Vagina (tissue), 2 donors: ENCODE results near the gene CAP1. TPM values are rescaled to one million over a fixed set of nuclear protein-coding genes. Genes with fewer than 3 reads are reported as not detected.
"Not testable (repeated sequence)": the region's sequence is repeated elsewhere in the genome, so short reads cannot be mapped to it uniquely, and the experiment has no call there.

Experiments used
- DNase-seq, 2 donors: peaks; one replicate each; pipeline ENCODE4 v3.0.0-alpha.2; 2017; ENCODE audit errors: extremely low spot score in 2 of 2
- H3K27ac ChIP-seq: fragments of 200-600 bp; sonication (generic); one replicate; pipeline ENCODE4 v1.5.1; 2019
- H3K27me3 ChIP-seq: fragments of 200-600 bp; sonication (generic); one replicate; pipeline ENCODE4 v1.5.1; 2019
- H3K36me3 ChIP-seq, 2 donors: fragments of 200-600 bp; sonication (generic); one replicate each; pipeline ENCODE4 v1.5.1; 2017 to 2019
- H3K4me1 ChIP-seq: fragments of 200-600 bp; sonication (generic); one replicate; pipeline ENCODE4 v1.5.1; 2019
- H3K4me3 ChIP-seq, 2 donors: fragments of 200-600 bp; sonication (generic); 1 replicate in 1 of 2; 2 replicates in 1 of 2; pipeline ENCODE4 v1.5.1; 2016 to 2019
- H3K9me3 ChIP-seq: fragments of 200-600 bp; sonication (generic); one replicate; pipeline ENCODE4 v1.5.1; 2019
- CTCF ChIP-seq, 3 experiments: fragments of 450-650 bp in 2 of 3; fragments of 200-600 bp in 1 of 3; sonication (generic) in 1 of 3; IDR thresholded peaks; one replicate each; pipeline ENCODE4 v1.5.1; 2017 to 2019; ENCODE audit warnings: antibody characterized with exemption in 3 of 3, mild to moderate bottlenecking in 2 of 3, moderate library complexity in 2 of 3
- POLR2A ChIP-seq, 2 donors: fragments of 450-650 bp; IDR thresholded peaks; one replicate each; pipeline ENCODE4 v1.6.1; 2017; ENCODE audit warnings: antibody characterized with exemption in 2 of 2, mild to moderate bottlenecking in 2 of 2, moderate library complexity in 2 of 2
- POLR2AphosphoS5 ChIP-seq, 2 donors: sonication (generic); formaldehyde crosslinking; IDR thresholded peaks; one replicate each; pipeline ENCODE4 v1.9.0; 2017; ENCODE audit warnings: antibody characterized with exemption in 2 of 2, mild to moderate bottlenecking in 2 of 2, low read depth in 1 of 2; ENCODE audit not compliant: insufficient read depth in 1 of 2
- intact Hi-C: fragments of 100-400 bp; cut with DNase I; formaldehyde crosslinking; loops from one replicate; pipeline ENCODE4 v1.15.1; 2023
- total RNA-seq: library from RNA; depleted of rRNA; stranded (reverse); fragments of >200 nt; gene quantifications from one replicate; pipeline ENCODE4 v1.2.3, GENCODE V29; 2016

The CAP1 gene
- total RNA-seq, 1 donor from 2014 or later, result 206 TPM

- Histone ChIP-seq H3K27me3 (no peaks in the 10 kb centered on the region), H3K9me3 (no peaks in the 10 kb centered on the region), H3K27ac (no peak overlapping the region), H3K4me3 (no peak overlapping the region), H3K36me3 (no peaks in the 10 kb centered on the region), H3K4me1 (peaks cover 18% of the 10 kb centered on the region)
- TF ChIP-seq POLR2AphosphoS5 (IDR thresholded peaks at IDR 0.05; ENCODE audit: insufficient read depth in 1 of 2, low read depth in 1 of 2) (peak in 1 of 2 donors; percentile 62), CTCF (IDR thresholded peaks at IDR 0.05) (peak in 2 of 3 experiments; percentile 25 to 47), POLR2A (IDR thresholded peaks at IDR 0.05) (no peak)
- DNase-seq, result no peak
- intact Hi-C loops, result no loop called here
Observed at GRCh38 chr1:40032240-40032891, 8.2 kb upstream of the CAP1 start.

- Histone ChIP-seq H3K36me3 (no peaks in the 10 kb centered on the region), H3K27ac (no peak overlapping the region), H3K9me3 (no peaks in the 10 kb centered on the region), H3K4me1 (peaks cover 32% of the 10 kb centered on the region), H3K4me3 (no peak overlapping the region), H3K27me3 (no peaks in the 10 kb centered on the region)
- TF ChIP-seq POLR2A (IDR thresholded peaks at IDR 0.05) (no peak), CTCF (IDR thresholded peaks at IDR 0.05) (no peak), POLR2AphosphoS5 (IDR thresholded peaks at IDR 0.05; ENCODE audit: insufficient read depth in 1 of 2, low read depth in 1 of 2) (no peak)
- intact Hi-C loops, result no loop called here
- no peak for DNase-seq
Observed at GRCh38 chr1:40034869-40035268, 5.7 kb upstream of the CAP1 start.

- no peaks in the 10 kb centered on the region for H3K27me3 ChIP-seq
- H3K4me1 ChIP-seq, result peaks cover 37% of the 10 kb centered on the region
- no peak for TF ChIP-seq POLR2A (IDR thresholded peaks at IDR 0.05)
- TF ChIP-seq POLR2AphosphoS5 (IDR thresholded peaks at IDR 0.05; ENCODE audit: insufficient read depth in 1 of 2, low read depth in 1 of 2), result peak in 1 of 2 donors; percentile 25
- no peak for TF ChIP-seq CTCF (IDR thresholded peaks at IDR 0.05)
- no peak overlapping the region for H3K4me3 ChIP-seq
- intact Hi-C loops, result no loop called here
- no peaks in the 10 kb centered on the region for H3K9me3 ChIP-seq
- peak overlapping the region; percentile 55 for H3K27ac ChIP-seq
- DNase-seq, result no peak
- H3K36me3 ChIP-seq, result no peaks in the 10 kb centered on the region
Observed at GRCh38 chr1:40036574-40036973, 4.0 kb upstream of the CAP1 start.

GRCh38 chr1:40037254-40037653 is 3.3 kb upstream of the CAP1 start:
- intact Hi-C loops, result not testable (repeated sequence)

GRCh38 chr1:40038697-40039096 is 1.8 kb upstream of the CAP1 start:
- no peaks in the 10 kb centered on the region for H3K9me3 ChIP-seq
- H3K27ac ChIP-seq, result peak overlapping the region; percentile 96
- no peaks in the 10 kb centered on the region for H3K27me3 ChIP-seq
- intact Hi-C loops, result no loop called here
- no peak for TF ChIP-seq POLR2AphosphoS5 (IDR thresholded peaks at IDR 0.05; ENCODE audit: insufficient read depth in 1 of 2, low read depth in 1 of 2)
- TF ChIP-seq POLR2A (IDR thresholded peaks at IDR 0.05), result no peak
- no peak for TF ChIP-seq CTCF (IDR thresholded peaks at IDR 0.05)
- no peak for DNase-seq
- H3K36me3 ChIP-seq, result no peaks in the 10 kb centered on the region
- H3K4me1 ChIP-seq, result peaks cover 51% of the 10 kb centered on the region
- no peak overlapping the region for H3K4me3 ChIP-seq

More at GRCh38 chr1:40037254-40037653, 3.3 kb upstream of the CAP1 start:
- H3K4me3 ChIP-seq, H3K36me3 ChIP-seq, DNase-seq, H3K27me3 ChIP-seq, H3K9me3 ChIP-seq, H3K27ac ChIP-seq: not testable (repeated sequence)
- H3K4me1 ChIP-seq, result peaks cover 40% of the 10 kb centered on the region
